H1 (cell line): ENCODE data around the gene IQGAP1. TPM values are rescaled to one million over a fixed set of nuclear protein-coding genes. Genes with fewer than 3 reads are reported as not detected.

Experiments
- CHD7 ChIP-seq: fragments of 300-600 bp; sonication (generic); IDR thresholded peaks from 2 replicates; pipeline ENCODE4 v1.7.1; 2012; ENCODE audit warnings: low read length, moderate library complexity, mild to moderate bottlenecking, inconsistent platforms; ENCODE audit not compliant: insufficient replicate concordance
- HDAC2 ChIP-seq, 2 experiments: fragments of 300-600 bp in 1 of 2; sonication (generic) in 1 of 2; IDR thresholded peaks; 2 replicates each; pipeline ENCODE4 v1.6.1; 2011 to 2012; ENCODE audit warnings: low read depth in 2 of 2, low read length in 2 of 2, mild to moderate bottlenecking in 2 of 2, moderate library complexity in 2 of 2, borderline replicate concordance in 1 of 2, inconsistent platforms in 1 of 2
- KDM4A ChIP-seq: IDR thresholded peaks from one replicate; pipeline ENCODE4 v1.7.1; 2012; ENCODE audit warnings: low read depth, mild to moderate bottlenecking, moderate library complexity, low read length, inconsistent platforms; ENCODE audit not compliant: severe bottlenecking
- MAX ChIP-seq: IDR thresholded peaks from 2 replicates; pipeline ENCODE4 v1.6.1; 2012; ENCODE audit warnings: inconsistent platforms
- RBBP5 ChIP-seq: IDR thresholded peaks from 2 replicates; pipeline ENCODE4 v1.7.1; 2012; ENCODE audit warnings: low read depth, mild to moderate bottlenecking, inconsistent platforms, low read length, moderate library complexity, borderline replicate concordance
- RNF2 ChIP-seq: fragments of 200-900, 300-1000 bp; sonication (generic); IDR thresholded peaks from 2 replicates; pipeline ENCODE4 v1.7.1; 2016; ENCODE audit warnings: borderline replicate concordance, low read depth, mild to moderate bottlenecking, antibody characterized with exemption, low read length; ENCODE audit not compliant: poor library complexity, severe bottlenecking; ENCODE audit errors: missing control alignments
- SRF ChIP-seq: IDR thresholded peaks from 2 replicates; pipeline ENCODE4 v1.6.1; 2011; ENCODE audit warnings: mild to moderate bottlenecking, low read depth, low read length, moderate library complexity
- polyA plus RNA-seq, 7 experiments: library from polyadenylated mRNA; depleted of rRNA in 3 of 7; stranded (reverse) in 5 of 7; unstranded in 2 of 7; fragments of >200 nt in 5 of 7; fragments of 200-250 nt in 2 of 7; gene quantifications; 1 replicate in 5 of 7; 2 replicates in 1 of 7; 4 replicates in 1 of 7; pipeline versions ENCODE4 v1.2.1 to v1.2.3, GENCODE V29; 2011 to 2013; ENCODE audit warnings: missing spikeins in 2 of 7, mixed read lengths in 2 of 7
- total RNA-seq: library from RNA; stranded (reverse); fragmentation: NEBNext Ultra II Directional; extraction: Animal tissue kit (Norgen Biotek cat#: 25700); gene quantifications from 2 replicates; pipeline ENCODE4 v1.2.1, GENCODE V29; 2021
- TF ChIP-seq, protein P1 (sequence below): IDR thresholded peaks from 2 replicates; pipeline ENCODE4 v1.6.1; 2012; ENCODE audit warnings: inconsistent platforms

Gene IQGAP1
- total and polyA plus RNA-seq, 2 of the 8 experiments (the other 6 are each of a cell fraction or from before 2014, with no cell fraction given) = 56.0 to 138 TPM

DNA sequence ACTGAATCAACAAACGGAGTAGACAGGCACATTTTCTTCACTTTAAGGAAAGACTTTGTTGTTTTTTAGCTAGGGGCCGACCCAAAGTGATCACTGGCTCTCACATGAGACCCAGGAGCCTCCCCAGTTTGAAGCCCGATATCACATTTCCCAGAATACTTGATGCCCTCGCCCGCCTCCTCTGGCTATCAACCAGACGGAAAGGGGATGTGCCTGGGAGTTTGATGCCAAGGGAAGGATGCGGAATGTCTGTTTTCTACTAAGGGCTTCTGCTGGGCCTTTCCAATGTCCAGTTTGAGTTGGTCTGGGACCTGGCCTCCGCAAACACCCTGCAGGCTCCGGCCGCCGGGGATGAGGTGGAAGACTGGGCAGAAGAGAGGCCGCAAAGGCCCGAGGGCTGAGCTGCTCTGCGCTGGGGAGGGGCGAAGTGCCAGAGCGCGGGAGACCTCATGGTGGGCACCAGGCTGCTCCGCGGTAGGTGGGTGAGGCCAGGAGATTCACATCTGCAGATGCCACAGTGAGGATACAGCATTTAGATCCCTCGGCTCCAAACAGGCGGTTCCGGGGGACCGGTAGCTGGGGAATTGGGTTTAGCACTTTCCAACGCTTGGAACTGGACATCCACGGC lies 36.4 kb upstream of the IQGAP1 start (continued):
- TF ChIP-seq CHD7 (no peak), RNF2 (no peak), HDAC2 (IDR thresholded peaks at IDR 0.05; ENCODE audit: borderline replicate concordance in 1 of 2, low read depth in 2 of 2, low read length in 2 of 2) (no peak), MAX (no peak), SRF (no peak), RBBP5 (0 out of 2 replicates have a peak, but pooled peaks have one; percentile 30), KDM4A (peak; percentile 97)
- TF ChIP-seq, protein P1, sequence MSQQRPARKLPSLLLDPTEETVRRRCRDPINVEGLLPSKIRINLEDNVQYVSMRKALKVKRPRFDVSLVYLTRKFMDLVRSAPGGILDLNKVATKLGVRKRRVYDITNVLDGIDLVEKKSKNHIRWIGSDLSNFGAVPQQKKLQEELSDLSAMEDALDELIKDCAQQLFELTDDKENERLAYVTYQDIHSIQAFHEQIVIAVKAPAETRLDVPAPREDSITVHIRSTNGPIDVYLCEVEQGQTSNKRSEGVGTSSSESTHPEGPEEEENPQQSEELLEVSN = peak; percentile 42; the same call in 1 of the 2 replicates
